ENCODE measurements around the gene CMBL. TPM values are rescaled to one million over a fixed set of nuclear protein-coding genes. Genes with fewer than 3 reads are reported as not detected.
A peak's percentile ranks its signal among the peaks of the same experiment; 100 is the strongest.

CMBL gene
- total RNA-seq, 2 experiments from 2014 or later, result 1.2 to 1.4 TPM

- Mint-ChIP-seq H3K4me1 (ENCODE audit: low read depth) (peaks cover 5% of the 10 kb centered on the region), H3K36me3 (ENCODE audit: low read depth) (peaks cover 60% of the 10 kb centered on the region), H3K27me3 (no peaks in the 10 kb centered on the region), H3K9me3 (no peaks in the 10 kb centered on the region), H3K27ac (no peak overlapping the region), H3K4me3 (no peak overlapping the region)
- intact Hi-C loops (cut with micrococcal nuclease), result no loop called here
- ChIA-PET CTCF (interaction anchor here (1.6 kb wide), 1 partner anchor 21 kb away, joined by 7 read pairs; no protein-coding TSS in a partner anchor), POLR2A (interaction anchor here (1.0 to 3.8 kb wide), 4 partner anchors 8 to 15 kb away, joined by 3 to 26 read pairs (median 4); partner anchors contain the start of genes ATPSCKMT and CCT5)
- no peak for TF ChIP-seq CTCF (IDR thresholded peaks at IDR 0.05)
- DNase-seq, result no peak
- ATAC-seq, result no peak
Observed at GRCh38 chr5:10262995-10263394, 44.7 kb downstream of the CMBL start.

DNA sequence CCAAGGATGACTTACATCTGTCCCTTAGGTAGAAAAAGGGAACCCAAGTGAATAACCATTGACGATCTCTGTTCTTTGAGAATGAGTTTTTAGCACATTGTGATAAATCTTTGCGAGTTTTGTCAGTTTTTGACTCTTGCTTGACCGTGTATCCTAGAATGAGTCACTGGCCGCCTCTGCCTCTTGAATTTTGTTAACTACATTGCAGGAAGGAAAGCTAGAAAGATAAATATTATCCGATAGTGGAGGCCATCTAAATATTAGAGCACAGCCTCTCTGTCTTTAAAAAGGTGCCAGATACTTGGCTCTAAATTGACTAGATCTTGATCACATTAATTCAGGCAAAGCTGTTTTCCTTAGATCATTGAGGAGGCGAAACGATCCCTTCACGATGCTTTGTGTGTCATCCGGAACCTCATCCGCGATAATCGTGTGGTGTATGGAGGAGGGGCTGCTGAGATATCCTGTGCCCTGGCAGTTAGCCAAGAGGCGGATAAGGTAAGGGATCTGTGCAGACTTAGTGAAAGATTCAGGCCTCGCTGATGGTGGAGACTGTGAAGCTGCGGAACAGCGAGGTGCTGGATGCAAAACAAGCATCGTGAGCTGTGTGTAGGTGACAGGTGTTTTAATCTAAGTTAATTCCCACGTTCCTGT, 45.5 kb downstream of the CMBL start:
- POLR2A ChIA-PET, result interaction anchor here (1.0 to 3.8 kb wide), 4 partner anchors 9 to 181 kb away, joined by 3 to 26 read pairs (median 3); partner anchors contain the start of genes ATPSCKMT and CCT5
- Mint-ChIP-seq H3K4me1 (ENCODE audit: low read depth) (peaks cover 10% of the 10 kb centered on the region), H3K27me3 (no peaks in the 10 kb centered on the region), H3K4me3 (no peak overlapping the region), H3K9me3 (no peaks in the 10 kb centered on the region), H3K27ac (no peak overlapping the region), H3K36me3 (ENCODE audit: low read depth) (peaks cover 65% of the 10 kb centered on the region)
- intact Hi-C loops (cut with micrococcal nuclease), result no loop called here
- DNase-seq (no peak), ATAC-seq (no peak)
- TF ChIP-seq CTCF (IDR thresholded peaks at IDR 0.05), result no peak
- CTCF ChIA-PET, result interaction anchor here (1.6 kb wide), 1 partner anchor 21 kb away, joined by 7 read pairs; no protein-coding TSS in a partner anchor

GRCh38 chr5:10261065-10261464, 46.6 kb downstream of the CMBL start:
- no peak overlapping the region for H3K4me3 Mint-ChIP-seq
- H3K36me3 Mint-ChIP-seq (ENCODE audit: low read depth), result peaks cover 71% of the 10 kb centered on the region
- H3K27ac Mint-ChIP-seq, result no peak overlapping the region
- no peaks in the 10 kb centered on the region for H3K9me3 Mint-ChIP-seq
- DNase-seq (no peak), ATAC-seq (no peak)
- POLR2A ChIA-PET, result interaction anchor here (0.9 to 3.8 kb wide), 2 partner anchors 11 to 123 kb away, joined by 3 to 26 read pairs; partner anchors contain the start of genes ATPSCKMT and CCT5
- no peaks in the 10 kb centered on the region for H3K27me3 Mint-ChIP-seq
- no peak for TF ChIP-seq CTCF (IDR thresholded peaks at IDR 0.05)
- peaks cover 15% of the 10 kb centered on the region for H3K4me1 Mint-ChIP-seq (ENCODE audit: low read depth)
- intact Hi-C loops (cut with micrococcal nuclease), result no loop called here
- CTCF ChIA-PET, result no interaction called here

GRCh38 chr5:10259899-10260298, 47.8 kb downstream of the CMBL start:
- no peaks in the 10 kb centered on the region for H3K27me3 Mint-ChIP-seq
- no peak for TF ChIP-seq CTCF (IDR thresholded peaks at IDR 0.05)
- peaks cover 74% of the 10 kb centered on the region for H3K36me3 Mint-ChIP-seq (ENCODE audit: low read depth)
- ATAC-seq (no peak), DNase-seq (no peak)
- CTCF ChIA-PET, result interaction anchor here (1.8 kb wide), 1 partner anchor 24 kb away, joined by 8 read pairs; no protein-coding TSS in a partner anchor
- H3K4me3 Mint-ChIP-seq, result no peak overlapping the region
- intact Hi-C loops (cut with micrococcal nuclease), result no loop called here
- POLR2A ChIA-PET, result interaction anchor here (1.7 kb wide), 1 partner anchor 9 kb away, joined by 5 read pairs; the partner anchor contains the start of gene CCT5
- H3K27ac Mint-ChIP-seq, result peak overlapping the region; percentile 40
- peaks cover 27% of the 10 kb centered on the region for H3K4me1 Mint-ChIP-seq (ENCODE audit: low read depth)
- no peaks in the 10 kb centered on the region for H3K9me3 Mint-ChIP-seq

- POLR2A ChIA-PET, result interaction anchor here (0.6 kb wide), 1 partner anchor 128 kb away, joined by 4 read pairs; no protein-coding TSS in a partner anchor
- Mint-ChIP-seq H3K27ac (peak overlapping the region; percentile 47), H3K9me3 (no peaks in the 10 kb centered on the region), H3K4me3 (no peak overlapping the region), H3K27me3 (no peaks in the 10 kb centered on the region), H3K36me3 (ENCODE audit: low read depth) (peaks cover 72% of the 10 kb centered on the region), H3K4me1 (ENCODE audit: low read depth) (peaks cover 46% of the 10 kb centered on the region)
- CTCF ChIA-PET, result no interaction called here
- DNase-seq (no peak), ATAC-seq (peak; percentile 27)
- TF ChIP-seq CTCF (IDR thresholded peaks at IDR 0.05), result no peak
- intact Hi-C loops (cut with micrococcal nuclease), result no loop called here
Observed at GRCh38 chr5:10257870-10258269, 49.8 kb downstream of the CMBL start.

Data from activated CD8-positive, alpha-beta T cell treated with anti-CD3 and anti-CD28 coated beads for 36 hours (primary cell).